ENCODE measurements around the gene IFIH1. TPM values are rescaled to one million over a fixed set of nuclear protein-coding genes. Genes with fewer than 3 reads are reported as not detected.

The IFIH1 gene
- total and polyA plus RNA-seq, 9 of the 15 experiments (the other 6 are each of a cell fraction or from before 2014, with no cell fraction given), result 0.15 to 1.2 (median 0.60) TPM; not detected in 1

DNA sequence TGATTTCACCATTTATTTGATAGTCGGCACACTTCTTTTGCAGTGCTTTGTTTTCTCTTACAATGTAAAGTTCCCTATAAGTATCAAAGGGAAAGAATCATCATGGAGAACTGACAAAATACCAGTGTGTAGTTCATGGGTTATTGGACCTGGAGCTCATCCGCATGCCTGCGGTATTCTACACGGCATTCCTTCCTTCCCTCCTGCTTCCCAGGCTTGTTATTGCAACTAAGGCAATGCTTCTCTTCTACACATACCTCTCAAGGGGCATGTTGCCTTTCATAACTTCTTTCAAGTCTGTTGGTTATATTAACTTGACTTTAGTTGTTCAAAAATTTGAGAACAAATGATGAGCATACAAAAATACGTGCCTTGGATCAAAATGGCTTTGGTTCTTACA is 51.0 kb downstream of the IFIH1 start (continued):
- TF ChIP-seq, protein P1, sequence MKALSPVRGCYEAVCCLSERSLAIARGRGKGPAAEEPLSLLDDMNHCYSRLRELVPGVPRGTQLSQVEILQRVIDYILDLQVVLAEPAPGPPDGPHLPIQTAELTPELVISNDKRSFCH (CRISPR knock-in tag; IDR thresholded peaks at IDR 0.05), result no peak
- TF ChIP-seq, protein P1 (tag; IDR thresholded peaks at IDR 0.05), result no peak

DNA sequence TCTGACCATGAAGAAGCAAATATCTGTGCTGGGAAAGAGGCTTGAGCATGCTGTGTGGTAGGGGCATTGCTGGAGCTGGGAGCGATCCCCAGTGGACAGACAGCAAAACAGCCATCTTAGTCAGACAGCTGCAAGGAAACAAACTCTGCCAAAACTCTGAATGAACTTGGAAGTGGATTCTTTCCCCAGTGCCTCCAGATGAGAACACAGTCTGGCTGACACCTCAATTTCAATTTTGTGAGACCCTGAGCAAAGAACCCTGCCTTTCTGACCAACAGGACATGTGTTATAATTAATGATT is 52.1 kb downstream of the IFIH1 start:
- Histone ChIP-seq H3K9me1 (ENCODE audit: control insufficient read depth, insufficient read depth, low read length) (no peaks in the 10 kb centered on the region), H3K4me3 (no peak overlapping the region), H3K4me1 (replicated peaks in 1 of 2; ENCODE audit: control insufficient read depth in 2 of 2, insufficient read depth in 2 of 2, low read length in 2 of 2) (no peaks in the 10 kb centered on the region), H3K36me3 (ENCODE audit: control insufficient read depth, insufficient read depth, low read length) (no peaks in the 10 kb centered on the region), H3K9ac (ENCODE audit: insufficient read depth in 1 of 2, low read depth in 2 of 2, low read length in 2 of 2) (no peak overlapping the region), H2AFZ (ENCODE audit: low read depth, low read length) (no peak overlapping the region), H3K9me3 (replicated peaks; ENCODE audit: control insufficient read depth, insufficient read depth, low read depth, low read length) (no peaks in the 10 kb centered on the region), H3K27me3 (ENCODE audit: control insufficient read depth in 2 of 2, insufficient read depth in 2 of 2, low read length in 2 of 2) (no peaks in the 10 kb centered on the region), H3K4me2 (ENCODE audit: insufficient read depth, low read length) (no peak overlapping the region), H3K79me2 (ENCODE audit: control insufficient read depth, insufficient read depth, low read length) (no peaks in the 10 kb centered on the region), H3K27ac (ENCODE audit: extremely low read depth, low read depth, low read length) (no peak overlapping the region), H4K20me1 (replicated peaks; ENCODE audit: control insufficient read depth, insufficient read depth, low read length) (no peaks in the 10 kb centered on the region)
- WGBS (ENCODE audit: insufficient coverage, low coverage, missing lambda C conversion rate), result 0% methylated on average over 1 of the region's 1 CpG
- TF ChIP-seq HDAC8 (tag; IDR thresholded peaks at IDR 0.05), result no peak
- no peak for TF ChIP-seq MCM7 (IDR thresholded peaks at IDR 0.05)
- intact Hi-C loops (cut with micrococcal nuclease), result no loop called here
- DNase-seq (ENCODE audit: extremely low read depth in 1 of 4, low spot score in 3 of 4) (no peak), ATAC-seq (no peak), FAIRE-seq (no peak)
- in situ Hi-C loops (cut with MboI), result no loop called here
- CTCF ChIA-PET (ENCODE audit: low intra/inter-chr PET ratio), result no interaction called here
- POLR2A ChIA-PET, result no interaction called here
- BruUV-seq (replicated peaks), result no TSS peak

All from K562 (cell line).